ENCODE measurements around the gene POLR2L.

DNA sequence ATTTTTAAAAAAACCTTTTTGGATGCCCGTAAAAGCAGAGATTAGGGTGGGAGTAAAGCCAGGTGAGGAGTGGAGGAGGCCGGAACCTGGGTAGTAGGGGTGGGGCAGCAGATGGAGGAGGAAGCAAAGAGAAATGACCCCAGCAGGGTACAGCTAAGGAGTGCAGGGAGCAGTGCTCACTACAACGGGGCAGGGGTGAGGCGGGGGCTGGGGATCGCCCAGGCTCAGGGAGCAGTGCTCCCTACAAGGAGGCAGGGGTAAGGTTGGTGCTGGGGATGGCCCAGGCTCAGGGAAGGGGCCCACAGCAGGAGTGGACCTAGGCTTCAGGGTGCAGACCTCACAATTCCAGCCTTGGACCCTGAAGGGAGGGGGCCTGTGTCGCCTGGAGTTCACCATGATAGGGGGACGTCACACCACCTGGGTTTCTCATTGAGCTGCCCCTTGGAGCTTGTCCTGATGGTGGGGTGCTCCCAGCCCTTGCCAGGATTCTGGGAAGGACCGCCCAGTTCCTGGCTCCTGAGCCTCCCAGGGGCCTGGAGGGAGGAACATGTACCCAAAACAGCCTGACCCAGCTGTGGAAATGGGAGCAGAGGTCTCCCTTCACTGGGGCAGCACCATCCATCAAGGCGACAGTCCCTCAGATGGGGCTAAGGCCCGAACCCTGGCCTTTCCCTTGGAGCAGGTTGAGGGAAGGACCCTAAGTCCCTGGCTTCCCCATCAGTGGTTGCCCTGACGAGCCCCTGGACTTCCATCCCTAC, 26.5 kb downstream of the POLR2L start:
- TF ChIP-seq, protein P1, sequence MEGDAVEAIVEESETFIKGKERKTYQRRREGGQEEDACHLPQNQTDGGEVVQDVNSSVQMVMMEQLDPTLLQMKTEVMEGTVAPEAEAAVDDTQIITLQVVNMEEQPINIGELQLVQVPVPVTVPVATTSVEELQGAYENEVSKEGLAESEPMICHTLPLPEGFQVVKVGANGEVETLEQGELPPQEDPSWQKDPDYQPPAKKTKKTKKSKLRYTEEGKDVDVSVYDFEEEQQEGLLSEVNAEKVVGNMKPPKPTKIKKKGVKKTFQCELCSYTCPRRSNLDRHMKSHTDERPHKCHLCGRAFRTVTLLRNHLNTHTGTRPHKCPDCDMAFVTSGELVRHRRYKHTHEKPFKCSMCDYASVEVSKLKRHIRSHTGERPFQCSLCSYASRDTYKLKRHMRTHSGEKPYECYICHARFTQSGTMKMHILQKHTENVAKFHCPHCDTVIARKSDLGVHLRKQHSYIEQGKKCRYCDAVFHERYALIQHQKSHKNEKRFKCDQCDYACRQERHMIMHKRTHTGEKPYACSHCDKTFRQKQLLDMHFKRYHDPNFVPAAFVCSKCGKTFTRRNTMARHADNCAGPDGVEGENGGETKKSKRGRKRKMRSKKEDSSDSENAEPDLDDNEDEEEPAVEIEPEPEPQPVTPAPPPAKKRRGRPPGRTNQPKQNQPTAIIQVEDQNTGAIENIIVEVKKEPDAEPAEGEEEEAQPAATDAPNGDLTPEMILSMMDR (IDR thresholded peaks at IDR 0.05) = no peak
- TF ChIP-seq POLR2A (IDR thresholded peaks at IDR 0.05) = no peak

All from adrenal gland (tissue), 5 donors.